ENCODE measurements around the gene COL27A1. TPM values are rescaled to one million over a fixed set of nuclear protein-coding genes. Genes with fewer than 3 reads are reported as not detected.

COL27A1 gene
- polyA plus RNA-seq, 1 of the 3 experiments (the other 2 are of a cell fraction), result 8.7 TPM

GRCh38 chr9:114291886-114292590 lies 136.7 kb downstream of the COL27A1 start:
- CTCF ChIA-PET, result interaction anchor here (0.6 to 17.8 kb wide), 33 partner anchors 15 to 1292 kb away, joined by 3 to 269 read pairs (median 8); partner anchors contain the start of genes AMBP, COL27A1 and KIF12
- no peak overlapping the region for H3K4me3 ChIP-seq (ENCODE audit: low read depth in 2 of 2, low read length in 1 of 2)
- H4K20me1 ChIP-seq (ENCODE audit: insufficient read depth), result no peaks in the 10 kb centered on the region
- no peak for DNase-seq
- peaks cover 10 to 49% of the 10 kb centered on the region in 2 experiments for H3K36me3 ChIP-seq (replicated peaks in 1 of 2; ENCODE audit: control insufficient read depth in 1 of 2, insufficient read depth in 2 of 2, low read length in 1 of 2)
- no peak overlapping the region for H2AFZ ChIP-seq (ENCODE audit: low read depth)
- TF ChIP-seq TCF12 (IDR thresholded peaks at IDR 0.05) (no peak), EZH2phosphoT487 (IDR thresholded peaks at IDR 0.05; ENCODE audit: borderline replicate concordance, low read depth) (no peak), TEAD4 (IDR thresholded peaks at IDR 0.05; ENCODE audit: borderline replicate concordance, insufficient read depth) (no peak), ELF1 (IDR thresholded peaks at IDR 0.05) (no peak), USF1 (IDR thresholded peaks at IDR 0.05; ENCODE audit: borderline replicate concordance, low read depth) (no peak), CHD2 (IDR thresholded peaks at IDR 0.05; ENCODE audit: low read length, partially characterized antibody) (no peak), POLR2AphosphoS5 (IDR thresholded peaks at IDR 0.05; ENCODE audit: low read depth, low read length) (no peak), FOXM1 (IDR thresholded peaks at IDR 0.05; ENCODE audit: low read depth) (no peak), RXRA (IDR thresholded peaks at IDR 0.05; ENCODE audit: borderline replicate concordance, low read depth) (no peak), MXI1 (IDR thresholded peaks at IDR 0.05; ENCODE audit: low read depth, low read length) (no peak), EP300 (IDR thresholded peaks at IDR 0.05; ENCODE audit: borderline replicate concordance in 1 of 2, low read depth in 1 of 2, low read length in 1 of 2) (no peak), GABPA (IDR thresholded peaks at IDR 0.05; ENCODE audit: low read depth) (no peak), FOXJ3 (CRISPR knock-in tag; IDR thresholded peaks at IDR 0.05) (no peak)
- TF ChIP-seq, protein P1, sequence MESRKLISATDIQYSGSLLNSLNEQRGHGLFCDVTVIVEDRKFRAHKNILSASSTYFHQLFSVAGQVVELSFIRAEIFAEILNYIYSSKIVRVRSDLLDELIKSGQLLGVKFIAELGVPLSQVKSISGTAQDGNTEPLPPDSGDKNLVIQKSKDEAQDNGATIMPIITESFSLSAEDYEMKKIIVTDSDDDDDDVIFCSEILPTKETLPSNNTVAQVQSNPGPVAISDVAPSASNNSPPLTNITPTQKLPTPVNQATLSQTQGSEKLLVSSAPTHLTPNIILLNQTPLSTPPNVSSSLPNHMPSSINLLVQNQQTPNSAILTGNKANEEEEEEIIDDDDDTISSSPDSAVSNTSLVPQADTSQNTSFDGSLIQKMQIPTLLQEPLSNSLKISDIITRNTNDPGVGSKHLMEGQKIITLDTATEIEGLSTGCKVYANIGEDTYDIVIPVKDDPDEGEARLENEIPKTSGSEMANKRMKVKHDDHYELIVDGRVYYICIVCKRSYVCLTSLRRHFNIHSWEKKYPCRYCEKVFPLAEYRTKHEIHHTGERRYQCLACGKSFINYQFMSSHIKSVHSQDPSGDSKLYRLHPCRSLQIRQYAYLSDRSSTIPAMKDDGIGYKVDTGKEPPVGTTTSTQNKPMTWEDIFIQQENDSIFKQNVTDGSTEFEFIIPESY (IDR thresholded peaks at IDR 0.05; ENCODE audit: borderline replicate concordance, low read depth), result no peak
- TF ChIP-seq, protein P2, sequence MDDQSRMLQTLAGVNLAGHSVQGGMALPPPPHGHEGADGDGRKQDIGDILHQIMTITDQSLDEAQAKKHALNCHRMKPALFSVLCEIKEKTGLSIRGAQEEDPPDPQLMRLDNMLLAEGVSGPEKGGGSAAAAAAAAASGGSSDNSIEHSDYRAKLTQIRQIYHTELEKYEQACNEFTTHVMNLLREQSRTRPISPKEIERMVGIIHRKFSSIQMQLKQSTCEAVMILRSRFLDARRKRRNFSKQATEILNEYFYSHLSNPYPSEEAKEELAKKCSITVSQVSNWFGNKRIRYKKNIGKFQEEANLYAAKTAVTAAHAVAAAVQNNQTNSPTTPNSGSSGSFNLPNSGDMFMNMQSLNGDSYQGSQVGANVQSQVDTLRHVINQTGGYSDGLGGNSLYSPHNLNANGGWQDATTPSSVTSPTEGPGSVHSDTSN (IDR thresholded peaks at IDR 0.05), result no peak
- TF ChIP-seq, protein P3, sequence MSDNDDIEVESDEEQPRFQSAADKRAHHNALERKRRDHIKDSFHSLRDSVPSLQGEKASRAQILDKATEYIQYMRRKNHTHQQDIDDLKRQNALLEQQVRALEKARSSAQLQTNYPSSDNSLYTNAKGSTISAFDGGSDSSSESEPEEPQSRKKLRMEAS (IDR thresholded peaks at IDR 0.05; ENCODE audit: low read depth), result no peak
- TF ChIP-seq, protein P4, sequence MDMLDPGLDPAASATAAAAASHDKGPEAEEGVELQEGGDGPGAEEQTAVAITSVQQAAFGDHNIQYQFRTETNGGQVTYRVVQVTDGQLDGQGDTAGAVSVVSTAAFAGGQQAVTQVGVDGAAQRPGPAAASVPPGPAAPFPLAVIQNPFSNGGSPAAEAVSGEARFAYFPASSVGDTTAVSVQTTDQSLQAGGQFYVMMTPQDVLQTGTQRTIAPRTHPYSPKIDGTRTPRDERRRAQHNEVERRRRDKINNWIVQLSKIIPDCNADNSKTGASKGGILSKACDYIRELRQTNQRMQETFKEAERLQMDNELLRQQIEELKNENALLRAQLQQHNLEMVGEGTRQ (IDR thresholded peaks at IDR 0.05; ENCODE audit: borderline replicate concordance, low read depth, low read length), result no peak
- peaks cover 10% of the 10 kb centered on the region; the same call in 1 of the 2 replicates for H3K9me3 ChIP-seq
- POLR2A ChIA-PET, result no interaction called here
- H3K27me3 ChIP-seq (ENCODE audit: insufficient read depth), result no peaks in the 10 kb centered on the region
- H3K9ac ChIP-seq, result no peak overlapping the region
- H3K9me2 ChIP-seq, result no peaks in the 10 kb centered on the region
- no peaks in the 10 kb centered on the region for H3K79me2 ChIP-seq (ENCODE audit: insufficient read depth)
- WGBS (ENCODE audit: low lambda C conversion rate), result 82% methylated on average over 11 of the region's 11 CpGs
- peaks cover 11 to 13% of the 10 kb centered on the region in 2 experiments; a peak in 1 of 4 replicates for H3K4me1 ChIP-seq (ENCODE audit: control insufficient read depth in 1 of 2, insufficient read depth in 2 of 2, low read depth in 1 of 2, low read length in 1 of 2)
- no peak overlapping the region for H3K4me2 ChIP-seq
- H3F3A ChIP-seq (replicated peaks; ENCODE audit: insufficient read depth), result peaks cover 7% of the 10 kb centered on the region
- H3K27ac ChIP-seq (ENCODE audit: low read depth in 2 of 2, low read length in 1 of 2), result no peak overlapping the region
